AG04449 (cell line): Measurements from ENCODE around the gene ADGRL3.

Experiments used
- CTCF ChIA-PET: fragments of 350-600 bp; formaldehyde crosslinking; extraction: SDS; loops from one replicate; lab custom pipeline; 2021; ENCODE audit warnings: antibody characterized with exemption; lab: Yijun Ruan, JAX
- POLR2A ChIA-PET: fragments of 400-600, 350-600 bp; formaldehyde crosslinking; extraction: SDS; loops from one replicate; lab custom pipeline; 2020; ENCODE audit warnings: antibody characterized with exemption, inconsistent platforms; lab: Yijun Ruan, JAX
- DNase-seq: peaks from one replicate; pipeline ENCODE4 v3.0.0-alpha.2; 2010; ENCODE audit warnings: low read depth, low spot score
- H3K4me3 ChIP-seq: 2 replicates; pipeline ENCODE4 v1.5.1; 2011; ENCODE audit warnings: low read depth, mild to moderate bottlenecking, control low read depth, low read length
- CTCF ChIP-seq: IDR thresholded peaks from one replicate; pipeline ENCODE4 v1.5.1; 2011; ENCODE audit warnings: mild to moderate bottlenecking, moderate library complexity, low read length, control low read depth, inconsistent platforms; ENCODE audit not compliant: insufficient read depth; ENCODE audit errors: missing control alignments

The ADGRL3 gene

GRCh38 chr4:61308033-61308432, 107.9 kb downstream of the ADGRL3 start:
- no peak for TF ChIP-seq CTCF
- ChIA-PET POLR2A (no interaction called here), CTCF (no interaction called here)
- DNase-seq: no peak
- H3K4me3 ChIP-seq: no peak overlapping the region

- ChIA-PET CTCF (no interaction called here), POLR2A (no interaction called here)
- no peak for TF ChIP-seq CTCF
- H3K4me3 ChIP-seq: no peak overlapping the region
- no peak for DNase-seq
Measured at GRCh38 chr4:61309616-61310015, 109.5 kb downstream of the ADGRL3 start.

- no peak for DNase-seq
- TF ChIP-seq CTCF: no peak
- ChIA-PET POLR2A (no interaction called here), CTCF (no interaction called here)
- H3K4me3 ChIP-seq: no peak overlapping the region
Measured at GRCh38 chr4:61312526-61312925, 112.4 kb downstream of the ADGRL3 start.

- TF ChIP-seq CTCF: no peak
- ChIA-PET POLR2A (no interaction called here), CTCF (no interaction called here)
- H3K4me3 ChIP-seq: no peak overlapping the region
- no peak for DNase-seq
Measured at GRCh38 chr4:61318431-61318830, 118.3 kb downstream of the ADGRL3 start.

GRCh38 chr4:61319156-61319555, 119.0 kb downstream of the ADGRL3 start:
- H3K4me3 ChIP-seq: no peak overlapping the region
- CTCF ChIA-PET: no interaction called here
- TF ChIP-seq CTCF: no peak
- no peak for DNase-seq
- POLR2A ChIA-PET: no interaction called here

- no peak for TF ChIP-seq CTCF
- POLR2A ChIA-PET: no interaction called here
- CTCF ChIA-PET: no interaction called here
- DNase-seq: no peak
- no peak overlapping the region for H3K4me3 ChIP-seq
Measured at GRCh38 chr4:61320154-61320553, 120.0 kb downstream of the ADGRL3 start.
